Left kidney (tissue), 2 donors: ENCODE data around the gene SERP1. TPM values are rescaled to one million over a fixed set of nuclear protein-coding genes. Genes with fewer than 3 reads are reported as not detected.

ENCODE experiments used
- DNase-seq: peaks from one replicate; pipeline ENCODE4 v3.0.0-alpha.2; 2013
- polyA plus RNA-seq: library from polyadenylated mRNA; unstranded; fragments of 120-200 nt; gene quantifications from one replicate; pipeline ENCODE4 v1.2.1, GENCODE V29; 2013; ENCODE audit not compliant: insufficient read length

Gene SERP1
- polyA plus RNA-seq, 1 donor = 120 TPM

GRCh38 chr3:150494411-150494977 lies 51.8 kb downstream of the SERP1 start:
- no peak for DNase-seq

Other genes with a start within 250 kb of the SERP1 start
- 69.5 TPM for gene TSC22D2, start 138.2 kb downstream of the SERP1 start, polyA plus RNA-seq
- 210 TPM for gene EIF2A, start 291 bp upstream of the SERP1 start, polyA plus RNA-seq
- 121 TPM for gene SELENOT, start 56.8 kb upstream of the SERP1 start, polyA plus RNA-seq
- 1.0 TPM for gene ERICH6, start 157.4 kb upstream of the SERP1 start, polyA plus RNA-seq
- gene SIAH2, start 216.7 kb upstream of the SERP1 start, polyA plus RNA-seq = 16.7 TPM